HG03095 (cell line): ENCODE data around the gene CS.

Experiments
- ATAC-seq: cut with Tn5 transposase; IDR thresholded peaks from one replicate; pipeline ENCODE4 v1.9.1; 2021; ENCODE audit warnings: moderate library complexity; ENCODE audit not compliant: unreplicated experiment

CS gene

GRCh38 chr12:56253091-56253490 lies 47.0 kb downstream of the CS start:
- ATAC-seq: no peak

- ATAC-seq: no peak
Measured at GRCh38 chr12:56252649-56253048, 47.5 kb downstream of the CS start.

- ATAC-seq: no peak
Measured at GRCh38 chr12:56248711-56249110, 51.4 kb downstream of the CS start.

- no peak for ATAC-seq
Measured at GRCh38 chr12:56247923-56248322, 52.2 kb downstream of the CS start.

GRCh38 chr12:56244494-56244893 lies 55.6 kb downstream of the CS start:
- ATAC-seq: no peak

GRCh38 chr12:56243731-56244181 lies 56.4 kb downstream of the CS start:
- no peak for ATAC-seq

GRCh38 chr12:56242986-56243385 lies 57.1 kb downstream of the CS start:
- no peak for ATAC-seq

GRCh38 chr12:56241424-56242303 lies 58.5 kb downstream of the CS start:
- no peak for ATAC-seq

GRCh38 chr12:56237552-56237951 lies 62.6 kb downstream of the CS start:
- ATAC-seq: no peak

GRCh38 chr12:56236985-56237384 lies 63.1 kb downstream of the CS start:
- ATAC-seq: no peak

GRCh38 chr12:56236091-56236490 lies 64.0 kb downstream of the CS start:
- no peak for ATAC-seq

- ATAC-seq: no peak
Measured at GRCh38 chr12:56234746-56235436, 65.2 kb downstream of the CS start.

- no peak for ATAC-seq
Measured at GRCh38 chr12:56231184-56231582, 68.9 kb downstream of the CS start.

GRCh38 chr12:56230432-56231183 lies 69.5 kb downstream of the CS start:
- ATAC-seq: no peak

- no peak for ATAC-seq
Measured at GRCh38 chr12:56229916-56230431, 70.2 kb downstream of the CS start, which contains the start of gene SLC39A5. Gene SLC39A5, plus strand, starts transcription at chr12:56230051. Its CDS starts 1,224 bp downstream, at chr12:56231275.

- ATAC-seq: no peak
Measured at GRCh38 chr12:56229082-56229481, 71.0 kb downstream of the CS start.

- no peak for ATAC-seq
Measured at GRCh38 chr12:56224954-56225353, 75.2 kb downstream of the CS start.

- peak; percentile 64 for ATAC-seq
Measured at GRCh38 chr12:56224102-56224701, 75.9 kb downstream of the CS start, which contains the start of gene NABP2. Gene NABP2, plus strand, starts transcription at chr12:56224342. Its CDS starts 515 bp downstream, at chr12:56224857.

GRCh38 chr12:56223571-56224101 lies 76.5 kb downstream of the CS start:
- no peak for ATAC-seq

GRCh38 chr12:56222531-56222895 lies 77.6 kb downstream of the CS start:
- no peak for ATAC-seq
